Measurements from ENCODE around the gene ABR.

DNA sequence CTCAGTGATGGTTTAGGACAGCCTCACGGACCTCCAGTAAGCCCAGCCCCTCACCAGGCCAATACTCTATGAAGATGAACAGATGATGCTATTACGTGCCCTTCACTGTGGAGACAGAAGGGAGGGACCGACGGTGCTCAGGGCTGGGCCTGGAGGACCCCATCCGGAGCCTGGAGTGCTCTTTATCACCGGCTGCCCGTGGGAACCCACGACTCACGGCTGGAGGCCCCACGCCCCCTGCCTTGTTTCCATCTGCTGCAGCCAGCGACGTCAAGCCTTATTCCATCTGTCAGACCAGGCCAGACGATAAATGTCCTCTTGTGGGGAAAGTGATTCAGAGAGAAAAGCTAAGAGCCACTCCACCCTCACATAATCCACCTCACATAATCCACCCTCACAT lies 186.8 kb downstream of the ABR start:
- TF ChIP-seq, protein P1, sequence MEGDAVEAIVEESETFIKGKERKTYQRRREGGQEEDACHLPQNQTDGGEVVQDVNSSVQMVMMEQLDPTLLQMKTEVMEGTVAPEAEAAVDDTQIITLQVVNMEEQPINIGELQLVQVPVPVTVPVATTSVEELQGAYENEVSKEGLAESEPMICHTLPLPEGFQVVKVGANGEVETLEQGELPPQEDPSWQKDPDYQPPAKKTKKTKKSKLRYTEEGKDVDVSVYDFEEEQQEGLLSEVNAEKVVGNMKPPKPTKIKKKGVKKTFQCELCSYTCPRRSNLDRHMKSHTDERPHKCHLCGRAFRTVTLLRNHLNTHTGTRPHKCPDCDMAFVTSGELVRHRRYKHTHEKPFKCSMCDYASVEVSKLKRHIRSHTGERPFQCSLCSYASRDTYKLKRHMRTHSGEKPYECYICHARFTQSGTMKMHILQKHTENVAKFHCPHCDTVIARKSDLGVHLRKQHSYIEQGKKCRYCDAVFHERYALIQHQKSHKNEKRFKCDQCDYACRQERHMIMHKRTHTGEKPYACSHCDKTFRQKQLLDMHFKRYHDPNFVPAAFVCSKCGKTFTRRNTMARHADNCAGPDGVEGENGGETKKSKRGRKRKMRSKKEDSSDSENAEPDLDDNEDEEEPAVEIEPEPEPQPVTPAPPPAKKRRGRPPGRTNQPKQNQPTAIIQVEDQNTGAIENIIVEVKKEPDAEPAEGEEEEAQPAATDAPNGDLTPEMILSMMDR (IDR thresholded peaks at IDR 0.05): no peak
- TF ChIP-seq SIN3A (IDR thresholded peaks at IDR 0.05; ENCODE audit: borderline replicate concordance, insufficient read depth, low read depth, low read length): no peak
